IPS DF 19.7 (cell line): ENCODE results near the gene PCSK6.
"Not testable (repeated sequence)": the region's sequence is repeated elsewhere in the genome, so short reads cannot be mapped to it uniquely, and the experiment has no call there.

ENCODE experiments used
- DNase-seq: peaks from one replicate; pipeline ENCODE4 v3.0.0-alpha.2; 2013; ENCODE audit warnings: low read depth, low spot score

The PCSK6 gene

DNA sequence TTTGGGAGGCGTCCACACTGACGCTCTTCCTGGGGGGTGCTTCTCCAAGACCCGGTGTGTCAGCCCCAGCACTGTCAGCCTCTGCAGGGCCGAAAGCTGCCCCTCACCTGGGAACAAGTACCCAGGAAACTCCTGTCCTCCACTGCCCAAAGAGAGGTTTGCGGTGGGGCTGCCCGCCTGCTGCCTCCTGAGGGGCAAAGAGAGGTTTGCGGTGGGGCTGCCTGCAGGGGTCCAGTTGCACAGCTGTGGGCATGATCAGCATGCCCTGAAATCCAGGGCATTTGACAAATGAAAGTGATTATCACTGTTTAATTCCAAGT, 179.4 kb downstream of the PCSK6 start:
- no peak for DNase-seq

DNA sequence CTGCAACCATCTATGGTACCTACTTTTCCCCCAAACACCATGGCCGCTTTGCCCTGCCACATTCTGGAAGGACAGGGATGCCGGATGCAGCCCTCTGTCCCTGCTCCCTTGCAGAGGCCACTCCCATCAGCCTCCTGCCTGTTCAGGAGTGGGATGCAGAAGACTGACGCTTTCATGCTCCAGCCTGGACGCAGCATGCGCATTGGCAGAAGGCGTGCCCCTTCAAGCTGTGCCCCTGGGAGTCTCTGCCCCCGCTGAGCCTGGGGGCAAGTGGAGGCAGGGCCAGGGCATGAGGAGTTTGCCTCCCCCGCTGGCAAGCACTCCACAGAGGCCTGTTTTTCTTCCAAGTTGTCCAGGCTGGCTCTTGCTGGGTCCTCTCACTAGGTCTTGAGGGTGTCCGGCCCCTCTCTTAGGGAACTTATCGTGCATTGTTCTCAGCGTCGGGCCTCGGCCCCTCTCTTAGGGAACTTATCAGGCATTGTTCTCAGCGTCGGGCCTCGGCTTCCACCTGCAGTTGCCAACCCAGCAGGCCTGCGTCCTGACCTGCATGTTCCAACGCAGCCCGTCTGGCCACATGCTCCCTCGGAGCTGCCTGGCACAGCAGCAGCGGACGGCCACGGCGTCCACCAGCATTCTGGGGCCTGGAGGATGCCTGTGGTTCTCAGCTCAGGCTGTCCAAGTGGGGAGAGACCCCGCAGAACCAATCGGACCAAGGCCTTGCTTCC, 179.9 kb downstream of the PCSK6 start:
- DNase-seq = no peak

DNA sequence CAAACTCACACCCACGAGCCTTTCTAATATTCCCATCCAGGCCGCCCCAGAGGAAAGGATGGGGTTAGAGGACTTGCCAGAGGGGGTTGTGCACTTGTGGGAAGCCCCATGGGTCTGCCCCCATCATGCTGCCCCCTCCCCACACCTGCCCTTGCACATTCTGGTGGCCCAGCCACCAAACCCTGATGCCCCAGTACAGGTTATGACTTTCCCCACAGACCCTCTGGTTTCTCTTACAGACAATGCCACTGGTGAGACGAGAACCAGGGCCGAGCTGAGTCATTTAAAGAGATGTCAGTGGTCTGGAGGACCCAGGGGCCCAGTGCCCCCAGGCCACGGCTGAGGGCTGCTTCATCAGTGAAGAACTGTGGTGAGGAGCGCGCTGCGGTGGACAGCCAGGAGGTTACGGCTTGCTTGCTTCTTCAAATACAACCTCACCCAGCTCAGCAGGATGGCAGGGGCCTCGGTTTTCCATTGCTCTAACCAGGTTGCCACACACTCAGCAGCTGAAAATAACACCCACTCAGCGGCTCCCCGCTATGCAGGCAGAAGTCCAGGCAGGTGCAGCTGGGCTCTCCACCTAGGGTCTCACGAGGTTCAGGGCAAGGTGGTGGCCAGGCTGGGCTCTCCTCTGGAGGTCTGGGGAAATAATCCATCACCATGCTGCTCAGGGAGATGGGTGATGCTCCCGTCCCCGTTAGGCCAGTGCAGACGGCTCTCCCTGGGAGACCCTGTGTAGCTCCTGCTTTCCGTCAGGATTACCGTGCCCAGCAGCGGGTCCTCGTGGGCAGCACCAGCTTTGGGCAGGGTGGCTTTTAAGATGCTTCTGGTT, 180.7 kb downstream of the PCSK6 start:
- DNase-seq = no peak

DNA sequence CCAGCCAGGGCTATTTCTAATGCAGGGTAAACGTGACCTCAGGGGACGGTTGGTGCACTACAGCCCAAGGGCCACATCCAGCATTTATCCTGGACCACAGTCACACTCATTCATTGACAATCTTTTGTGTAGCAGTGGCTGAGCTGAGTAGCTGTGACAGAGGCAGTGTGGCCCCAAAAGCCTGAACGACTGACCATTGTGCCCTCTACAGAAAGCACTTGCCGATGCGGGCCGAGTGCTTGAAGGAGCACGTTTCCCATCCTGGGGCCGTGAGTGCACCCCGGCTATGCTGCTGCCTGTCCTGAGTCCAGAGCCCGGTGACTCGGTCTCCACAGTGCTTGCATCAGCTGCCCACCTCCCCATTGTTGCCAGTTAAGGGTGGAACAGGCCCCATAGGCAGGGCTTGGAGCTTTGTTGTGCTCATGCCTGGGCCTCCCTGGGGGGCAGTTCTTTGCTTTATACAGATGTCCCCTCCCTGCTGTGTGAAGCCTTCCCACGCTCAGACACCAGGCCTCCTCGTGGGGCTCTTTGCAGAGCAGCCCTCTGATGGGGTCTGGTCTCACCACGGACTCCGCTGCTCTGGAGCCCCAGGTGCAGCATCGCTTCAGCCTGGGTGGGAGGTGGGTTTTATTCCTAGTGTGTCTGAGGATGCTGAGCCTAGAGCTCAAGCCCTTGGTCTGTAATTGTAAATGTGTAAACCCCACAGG, 181.5 kb downstream of the PCSK6 start:
- DNase-seq = no peak

GRCh38 chr15:101307048-101307896, 182.2 kb downstream of the PCSK6 start:
- DNase-seq = no peak

DNA sequence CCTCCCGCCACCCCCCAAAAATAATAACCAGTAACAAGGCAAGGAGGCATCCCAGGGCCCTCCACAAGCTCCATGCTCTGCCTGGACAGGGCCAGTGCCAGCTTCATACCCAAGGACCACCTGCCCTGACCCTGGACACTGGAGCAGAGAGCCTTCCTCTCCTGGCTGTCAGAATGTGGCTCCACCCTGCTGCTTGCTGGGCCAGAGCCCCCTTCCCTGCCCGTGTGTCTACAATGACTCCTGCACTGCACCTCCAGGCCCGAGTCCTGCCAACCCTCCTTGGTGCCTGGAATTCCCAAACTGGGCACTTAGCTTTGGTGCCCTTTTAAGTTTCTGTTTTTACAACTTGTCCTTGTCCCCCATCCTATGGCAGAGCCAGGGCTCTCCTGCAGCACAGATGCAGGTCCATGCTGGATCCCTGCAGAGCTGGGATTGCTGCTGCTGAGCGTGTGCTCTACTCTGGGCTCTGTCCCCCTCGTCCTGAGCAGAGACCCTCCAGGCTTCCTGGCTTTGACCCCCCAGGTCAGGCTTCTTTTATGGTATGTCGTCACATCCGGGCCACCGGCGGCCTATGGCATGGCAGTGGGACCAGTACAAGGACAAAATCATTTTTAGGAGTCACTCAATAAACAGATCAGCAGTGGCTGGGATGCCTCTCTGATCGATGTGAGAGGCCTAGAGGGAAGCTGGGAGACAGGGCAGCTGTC, 183.0 kb downstream of the PCSK6 start:
- no peak for DNase-seq

- no peak for DNase-seq
Measured at GRCh38 chr15:101305820-101306255, 183.7 kb downstream of the PCSK6 start.

GRCh38 chr15:101303408-101303807, 186.1 kb downstream of the PCSK6 start:
- no peak for DNase-seq

- no peak for DNase-seq
Measured at GRCh38 chr15:101296418-101297405, 192.8 kb downstream of the PCSK6 start.

- no peak for DNase-seq
Measured at GRCh38 chr15:101295607-101296161, 193.8 kb downstream of the PCSK6 start.

GRCh38 chr15:101294731-101295606, 194.5 kb downstream of the PCSK6 start, which contains the start of gene SNRPA1:
SNRPA1 (minus strand) TSS chr15:101295248; CDS start chr15:101295178, 70 bp downstream.
- DNase-seq = peak; percentile 57

- no peak for DNase-seq
Measured at GRCh38 chr15:101293122-101293521, 196.4 kb downstream of the PCSK6 start.

DNA sequence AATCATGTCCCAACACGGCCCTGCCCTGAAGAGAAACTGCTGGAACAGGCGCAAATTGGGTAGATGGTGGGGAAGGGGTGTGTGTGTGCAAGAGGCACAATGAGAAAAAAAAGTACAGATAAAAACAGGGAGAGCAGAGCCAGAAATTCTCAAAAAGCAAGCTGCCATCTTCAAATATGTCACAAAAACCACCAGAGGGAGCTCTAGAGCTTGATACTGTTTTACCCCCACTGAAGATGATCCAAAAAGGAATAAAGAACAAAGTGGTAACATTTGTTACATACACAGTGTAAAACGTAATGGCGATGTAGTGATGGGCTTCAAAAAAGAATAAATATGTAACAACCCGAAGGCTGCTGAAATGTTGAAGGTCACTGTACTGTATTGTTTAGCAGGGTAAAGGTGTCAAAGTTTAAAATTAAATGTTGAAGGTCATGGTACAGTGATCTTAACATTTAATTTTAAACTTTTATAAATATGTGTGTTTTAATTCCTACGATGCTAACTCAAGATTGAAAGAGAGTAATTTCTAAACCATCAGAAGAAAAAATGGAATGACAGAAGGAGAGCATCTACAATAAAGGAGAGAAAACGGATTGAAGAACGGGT, 200.5 kb downstream of the PCSK6 start:
- no peak for DNase-seq

GRCh38 chr15:101287342-101287741, 202.2 kb downstream of the PCSK6 start:
- not testable (repeated sequence) for DNase-seq

- no peak for DNase-seq
Measured at GRCh38 chr15:101286471-101287114, 202.9 kb downstream of the PCSK6 start.

DNA sequence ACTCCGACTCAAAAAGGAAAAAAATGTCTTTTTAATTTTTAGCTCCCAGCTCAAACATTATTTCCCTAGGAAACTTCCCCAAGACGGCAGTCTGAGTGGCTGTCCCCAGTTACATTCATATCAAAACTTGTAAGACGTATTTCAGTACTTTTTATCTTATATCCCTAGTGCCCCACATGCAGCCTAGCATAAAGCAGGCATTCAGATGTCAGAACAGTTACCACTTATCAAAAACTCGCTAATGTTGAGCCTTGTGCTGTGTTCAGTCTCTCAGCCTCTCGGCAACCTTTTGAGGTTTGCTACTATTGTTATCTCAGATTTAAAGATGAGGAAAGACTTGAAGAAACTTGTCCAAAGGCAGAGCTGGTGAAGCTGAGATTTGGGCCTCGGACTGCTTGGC, 205.6 kb downstream of the PCSK6 start:
- DNase-seq = no peak

DNA sequence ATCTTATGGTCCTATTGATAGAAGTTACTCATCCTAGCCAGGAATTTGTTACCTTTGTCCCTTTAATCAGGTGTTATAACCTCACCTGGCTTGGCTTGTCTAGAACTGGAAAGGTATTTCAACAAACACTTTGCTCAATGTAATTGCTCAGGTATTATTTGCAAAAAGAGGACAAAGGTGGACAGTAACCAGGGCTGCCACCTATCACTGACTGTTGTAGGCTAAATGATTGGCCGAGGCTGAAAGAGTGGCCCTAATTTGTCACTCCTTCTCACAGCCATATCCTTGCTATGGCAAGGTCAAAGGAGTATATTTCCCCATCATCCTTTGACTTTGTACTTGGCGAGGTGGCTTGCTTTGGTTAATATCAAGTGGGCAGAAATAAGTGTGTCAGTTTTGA, 209.5 kb downstream of the PCSK6 start:
- DNase-seq = no peak
